Measurements from ENCODE around the gene CLN5.
A peak's percentile ranks its signal among the peaks of the same experiment; 100 is the strongest.

The CLN5 gene

DNA sequence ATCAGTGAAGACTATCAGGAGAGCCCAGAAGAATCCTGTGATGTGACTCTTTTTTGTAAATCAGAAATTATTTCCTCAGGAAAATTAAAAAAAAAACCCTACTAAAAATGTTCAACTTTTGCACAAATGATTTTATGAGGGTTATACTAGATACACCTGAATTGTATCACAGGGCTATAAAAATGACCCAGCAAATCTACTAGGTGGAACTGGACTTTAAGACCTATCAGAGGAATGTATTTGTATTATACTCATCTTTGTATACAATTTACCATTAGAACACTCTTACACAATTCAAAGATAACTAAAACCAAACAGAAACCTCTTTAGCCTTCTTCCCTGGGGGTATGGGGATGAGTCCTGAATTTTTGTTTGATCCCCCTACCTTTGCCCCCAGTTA, 27.9 kb downstream of the CLN5 start:
- DNase-seq (ENCODE audit: low spot score) = no peak

DNA sequence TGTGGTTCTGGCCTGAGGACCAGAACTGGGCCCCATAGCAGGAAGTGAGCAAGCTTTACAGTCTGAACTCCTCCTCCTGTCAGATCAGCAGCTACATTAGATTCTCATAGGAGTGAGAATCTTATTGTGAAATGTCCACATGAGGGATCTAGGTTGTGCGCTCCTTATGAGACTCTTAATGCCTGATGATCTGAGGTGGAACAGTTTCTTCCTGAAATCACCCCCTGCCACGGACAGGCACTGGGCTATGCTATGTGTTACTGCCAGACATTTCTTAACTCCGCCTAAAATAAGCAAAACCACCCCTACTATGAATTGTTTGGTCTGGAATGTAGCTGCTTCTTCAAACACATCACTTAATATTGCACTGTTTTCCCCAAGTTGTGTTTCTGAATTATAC, 30.5 kb downstream of the CLN5 start:
- no peak for DNase-seq (ENCODE audit: low spot score)

DNA sequence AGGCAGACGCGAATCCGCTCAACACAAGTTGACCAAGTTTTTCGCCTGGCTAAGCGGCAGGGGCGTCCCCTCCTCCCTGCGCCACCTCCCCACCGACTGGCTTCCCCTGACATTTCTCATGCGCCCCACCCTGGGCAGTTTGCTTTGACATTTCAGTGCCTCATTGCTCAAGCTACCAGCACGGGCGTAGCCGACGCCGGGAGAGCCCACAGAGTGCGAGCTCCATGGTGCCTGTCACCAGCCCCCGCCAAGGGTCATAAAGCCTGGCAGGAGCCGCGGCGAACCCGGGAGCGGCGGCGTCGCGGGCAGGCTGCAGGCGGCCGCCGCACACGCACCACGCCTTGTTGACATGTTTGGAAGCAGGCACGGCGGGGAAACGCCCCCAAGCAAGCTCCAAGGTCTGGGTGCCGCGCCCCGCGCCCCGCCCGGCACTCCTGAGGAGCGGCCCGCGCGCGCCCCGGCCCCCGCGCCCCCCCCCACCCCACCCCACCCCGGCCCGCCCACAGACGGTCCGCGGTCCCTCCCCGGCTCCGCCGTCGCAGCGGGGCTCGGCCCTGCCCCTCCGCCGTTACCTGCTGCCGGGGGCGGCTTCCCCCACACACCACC, 34.5 kb downstream of the CLN5 start:
- DNase-seq (ENCODE audit: low spot score) = peak; percentile 83

DNA sequence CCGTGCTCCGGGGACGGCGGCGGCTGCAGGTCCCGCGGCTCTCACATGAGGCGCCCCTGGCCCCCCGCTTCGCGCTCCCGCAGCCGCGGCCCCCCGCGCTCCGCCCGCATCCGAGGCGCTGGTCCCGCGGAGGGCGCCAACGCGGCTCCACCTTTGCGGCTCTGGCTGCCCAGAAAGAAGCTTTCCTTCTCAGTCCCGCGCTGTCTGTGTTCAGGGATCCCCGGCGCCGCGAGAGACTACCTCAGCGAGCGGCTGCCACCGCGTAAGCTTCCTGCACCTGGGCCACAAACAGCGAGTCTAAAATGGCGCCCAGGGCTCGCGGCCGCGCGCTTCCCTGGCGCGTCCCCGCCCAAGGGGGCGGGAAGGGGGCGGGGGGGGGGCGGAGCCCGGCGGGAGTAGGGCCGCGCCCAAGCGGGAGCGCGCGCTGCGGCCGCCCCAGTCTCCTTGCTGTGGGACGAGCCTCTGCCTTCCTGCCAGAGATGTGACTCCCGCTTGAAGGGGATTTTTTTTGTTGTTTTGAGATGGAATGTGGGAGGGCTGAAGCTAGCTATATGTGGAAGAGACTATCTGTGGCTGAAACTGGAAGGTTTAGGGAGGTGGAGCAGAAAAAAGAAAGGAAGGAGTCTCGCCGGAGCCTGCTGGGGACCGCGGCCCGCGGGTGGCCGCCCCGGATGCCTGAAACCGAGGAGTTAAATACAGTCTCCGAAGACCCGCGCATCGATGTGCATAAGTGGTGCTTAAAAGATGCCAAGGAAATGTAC, 35.2 kb downstream of the CLN5 start, which contains the start of gene FBXL3:
Gene FBXL3 (minus strand): TSS at position 299 of the 761 bp plus-strand sequence. CDS start 5,299 bp downstream, outside the sequence.
- DNase-seq (ENCODE audit: low spot score) = peak; percentile 94

DNA sequence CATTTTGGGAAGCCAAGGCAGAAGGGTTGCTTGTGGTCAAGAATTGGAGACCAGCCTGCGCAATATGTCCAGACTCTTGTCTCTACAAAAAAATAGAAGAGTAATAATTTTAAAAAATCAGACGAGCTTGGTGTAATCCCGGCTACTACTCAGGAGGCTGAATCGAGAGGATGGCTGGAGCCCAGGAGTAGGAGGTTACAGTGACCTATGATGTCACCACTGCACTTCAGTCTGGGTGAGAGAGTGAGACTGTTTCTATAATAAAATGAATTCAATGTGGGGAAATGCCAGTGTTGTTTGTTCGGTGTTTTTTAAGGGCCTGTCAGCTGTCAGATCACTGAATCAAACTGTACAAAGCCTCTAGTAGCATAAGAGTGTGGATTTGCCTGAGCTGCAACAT, 36.3 kb downstream of the CLN5 start:
- no peak for DNase-seq (ENCODE audit: low spot score)

DNA sequence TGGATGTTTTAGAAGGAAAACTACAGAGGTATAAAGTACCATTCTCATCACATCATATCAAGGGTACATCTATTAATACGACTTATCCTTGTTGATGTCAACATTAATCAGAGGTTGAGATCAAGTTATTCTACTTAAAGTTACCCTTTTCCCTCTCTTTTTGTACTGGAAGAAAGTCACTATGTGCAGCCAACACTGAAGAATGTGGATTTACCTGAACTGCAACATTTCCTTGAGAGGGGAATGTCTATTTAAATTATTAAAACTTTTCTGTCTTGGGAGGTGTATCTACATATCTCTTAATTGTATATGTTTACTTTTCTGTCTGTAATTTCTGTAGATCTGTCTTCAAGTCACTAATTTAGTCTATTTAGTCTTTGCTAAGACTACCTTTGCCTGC, 37.6 kb downstream of the CLN5 start:
- DNase-seq (ENCODE audit: low spot score) = no peak

DNA sequence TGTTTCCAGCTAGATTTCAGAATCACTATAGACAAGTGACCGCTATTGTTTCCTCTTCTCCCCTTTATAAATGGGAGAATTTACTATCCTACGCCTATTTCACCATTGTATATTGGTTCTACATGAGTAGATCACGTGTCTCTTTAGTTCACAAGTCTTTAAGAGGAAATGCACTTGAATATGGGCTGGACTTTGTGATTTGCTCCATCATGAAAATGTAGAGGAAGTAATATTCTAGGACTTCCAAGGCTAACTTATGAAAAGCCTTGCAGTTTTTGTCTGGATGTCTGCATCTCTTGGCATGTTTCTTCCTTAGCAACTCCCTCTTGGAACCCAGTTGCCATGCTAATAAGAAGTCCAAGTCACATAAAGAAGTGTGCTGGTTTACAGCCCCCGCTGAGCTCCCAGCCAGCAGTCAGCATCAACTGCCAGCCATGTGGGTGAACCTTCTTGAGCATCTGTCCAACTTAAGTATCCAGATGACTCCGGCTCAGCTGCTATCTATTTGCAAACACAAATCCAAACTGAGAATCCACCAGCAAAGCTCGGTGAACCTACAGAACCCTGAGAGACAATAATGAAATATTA, 39.9 kb downstream of the CLN5 start:
- no peak for DNase-seq (ENCODE audit: low spot score)

DNA sequence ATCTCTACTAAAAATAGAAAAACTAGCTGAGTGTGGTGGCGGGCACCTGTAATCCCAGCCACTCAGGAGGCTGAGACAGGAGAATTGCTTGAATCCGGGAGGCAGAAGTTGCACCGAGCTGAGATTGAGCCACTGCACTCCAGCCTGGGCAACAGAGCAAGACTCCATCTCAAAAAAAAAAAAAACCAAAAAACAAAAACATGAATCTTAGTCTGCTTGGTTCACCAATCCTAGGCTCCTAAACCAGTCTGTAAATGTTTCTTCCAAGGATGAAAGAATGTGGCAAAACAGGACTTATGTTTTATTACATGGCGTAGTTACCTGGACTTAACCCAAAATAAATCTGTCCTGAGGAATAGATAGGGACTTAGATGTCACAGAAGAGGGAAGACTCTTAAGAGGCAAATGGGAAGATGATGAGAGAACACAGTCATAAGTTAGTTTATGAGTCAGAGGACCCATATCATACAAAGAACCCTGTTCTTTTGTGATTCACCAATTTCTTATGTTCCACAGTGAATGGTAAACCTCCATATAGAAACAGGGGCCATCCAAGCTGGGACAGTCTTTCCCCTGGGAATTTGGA, 41.9 kb downstream of the CLN5 start:
- no peak for DNase-seq (ENCODE audit: low spot score)

DNA sequence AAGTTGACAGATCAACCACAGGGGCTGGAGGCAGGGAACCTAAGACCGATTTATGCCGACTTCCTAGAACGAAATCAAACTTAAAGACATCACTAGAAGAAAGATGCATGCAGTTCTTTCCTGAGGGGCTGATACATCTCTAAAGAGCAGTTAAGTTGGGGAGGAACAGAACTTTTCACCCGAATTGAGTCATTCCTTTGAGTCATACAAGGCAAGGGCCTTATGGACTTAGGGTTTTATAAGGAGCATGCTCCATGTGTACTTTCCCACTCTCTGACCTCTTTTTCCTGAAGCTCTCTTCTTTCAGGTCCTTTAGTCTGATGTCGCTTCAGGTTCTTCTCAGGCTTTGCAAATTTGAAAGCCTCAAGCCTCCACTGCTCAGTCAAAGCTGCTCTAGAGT, 43.0 kb downstream of the CLN5 start:
- no peak for DNase-seq (ENCODE audit: low spot score)

DNA sequence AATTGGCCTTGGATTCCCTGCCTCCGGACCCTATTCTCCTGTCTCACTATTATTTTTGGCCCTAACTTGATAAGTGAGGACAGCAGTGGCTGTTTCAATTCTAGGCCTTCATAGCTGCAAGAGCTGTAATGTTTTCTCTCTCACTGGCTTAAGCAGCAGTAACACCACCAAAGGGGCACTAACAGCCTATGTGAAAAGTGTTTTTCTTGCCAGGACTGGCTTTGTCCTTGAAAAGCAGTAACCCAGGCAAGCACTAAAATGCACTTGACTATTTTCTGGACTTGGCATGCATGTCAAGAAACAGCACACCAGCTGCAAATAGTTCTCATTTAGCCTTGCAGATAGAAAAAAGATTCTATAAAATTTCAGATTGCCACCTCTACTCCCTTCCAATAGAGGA, 44.4 kb downstream of the CLN5 start:
- no peak for DNase-seq (ENCODE audit: low spot score)

DNA sequence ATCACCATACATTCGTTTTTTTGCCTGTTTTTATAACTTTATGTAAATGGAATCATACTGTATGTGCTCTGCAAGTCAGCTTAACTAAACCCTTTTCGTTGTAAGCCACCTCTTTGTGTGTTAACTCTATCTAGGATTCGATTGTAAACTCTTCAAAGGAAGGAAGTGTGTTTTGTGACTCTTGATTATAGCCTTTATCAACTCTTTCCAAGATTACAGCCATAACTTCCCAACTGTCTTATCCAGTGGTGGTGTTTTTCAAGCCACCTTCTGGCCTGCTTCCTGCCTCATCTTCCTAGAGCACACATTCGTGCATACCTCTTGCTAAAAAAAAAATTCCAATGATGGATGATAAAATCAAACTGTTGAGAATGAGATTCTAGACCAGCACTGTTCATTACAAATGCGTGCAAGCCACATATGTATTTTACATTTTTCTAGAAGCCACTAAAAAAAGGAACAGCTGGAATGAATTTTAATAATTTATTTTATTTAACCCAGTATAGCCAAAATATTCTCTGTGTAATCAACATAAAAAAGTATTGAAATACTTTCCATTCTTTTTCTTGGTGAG, 47.1 kb downstream of the CLN5 start:
- DNase-seq (ENCODE audit: low spot score) = no peak

DNA sequence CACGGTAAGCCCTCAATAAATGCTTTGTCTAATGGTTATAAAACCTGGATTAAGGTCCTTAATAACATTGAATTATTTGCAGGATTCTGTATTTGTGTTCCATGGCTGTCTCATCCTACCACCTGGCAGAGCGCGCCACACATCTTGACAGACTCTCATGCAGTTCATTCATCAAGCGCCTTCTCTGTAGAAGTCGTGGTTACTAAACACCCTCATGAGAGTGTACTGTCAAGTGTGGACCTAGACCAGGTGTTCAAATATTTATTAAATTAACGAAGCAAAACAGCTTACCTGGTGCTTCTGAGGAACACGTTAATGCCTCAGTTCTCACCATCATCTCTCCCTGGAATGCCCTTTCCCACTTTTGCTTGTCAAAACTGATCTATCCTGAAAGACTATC, 48.2 kb downstream of the CLN5 start:
- no peak for DNase-seq (ENCODE audit: low spot score)

DNA sequence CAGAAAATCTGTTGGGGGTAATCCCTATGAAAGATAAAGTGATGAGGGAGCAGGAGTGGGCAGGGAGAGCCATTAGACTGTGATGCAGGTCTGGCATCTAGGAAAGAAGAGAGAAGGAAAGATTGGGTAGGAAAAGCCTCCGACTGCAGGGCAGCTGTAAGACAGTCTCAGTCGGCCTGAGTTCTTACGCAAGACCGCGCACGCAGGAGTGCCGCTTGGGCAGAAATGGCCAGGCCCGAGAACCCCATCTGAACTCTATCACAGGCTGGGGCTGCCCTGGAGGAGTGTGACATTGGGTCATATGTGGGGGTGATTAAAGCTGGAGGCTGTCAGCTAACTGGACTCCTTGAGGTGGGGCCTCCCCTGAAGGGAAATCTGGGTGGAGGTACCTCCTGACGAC, 49.0 kb downstream of the CLN5 start:
- DNase-seq (ENCODE audit: low spot score) = no peak

DNA sequence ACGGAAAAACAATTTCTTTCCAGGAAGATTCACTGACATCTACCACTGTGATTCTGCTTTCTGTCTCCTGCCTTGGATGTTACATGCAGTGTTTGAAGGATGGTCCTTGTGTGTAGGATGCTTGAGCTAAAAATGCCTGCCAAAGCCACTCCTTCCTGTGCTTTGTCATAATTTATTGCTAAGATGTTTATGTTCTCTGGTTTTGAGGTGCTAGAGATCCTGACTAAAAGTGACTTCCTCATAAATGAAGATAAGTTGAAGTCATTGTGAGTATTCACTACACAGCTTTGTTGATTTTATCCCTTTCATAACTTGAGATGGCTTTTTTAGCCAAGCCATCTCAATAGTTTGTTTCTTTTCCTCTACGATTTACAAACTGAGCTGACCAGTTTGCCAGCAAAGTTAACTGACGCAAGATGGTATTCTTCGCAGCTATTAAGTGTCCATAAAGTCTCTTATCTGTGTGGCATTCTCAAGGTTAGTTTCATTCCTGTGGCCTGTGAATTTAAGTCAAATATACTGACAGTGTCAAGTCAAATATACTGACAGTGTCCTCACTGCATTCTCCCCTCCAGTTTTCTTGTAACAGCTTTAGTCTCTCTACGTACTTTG, 50.8 kb downstream of the CLN5 start:
- no peak for DNase-seq (ENCODE audit: low spot score)

DNA sequence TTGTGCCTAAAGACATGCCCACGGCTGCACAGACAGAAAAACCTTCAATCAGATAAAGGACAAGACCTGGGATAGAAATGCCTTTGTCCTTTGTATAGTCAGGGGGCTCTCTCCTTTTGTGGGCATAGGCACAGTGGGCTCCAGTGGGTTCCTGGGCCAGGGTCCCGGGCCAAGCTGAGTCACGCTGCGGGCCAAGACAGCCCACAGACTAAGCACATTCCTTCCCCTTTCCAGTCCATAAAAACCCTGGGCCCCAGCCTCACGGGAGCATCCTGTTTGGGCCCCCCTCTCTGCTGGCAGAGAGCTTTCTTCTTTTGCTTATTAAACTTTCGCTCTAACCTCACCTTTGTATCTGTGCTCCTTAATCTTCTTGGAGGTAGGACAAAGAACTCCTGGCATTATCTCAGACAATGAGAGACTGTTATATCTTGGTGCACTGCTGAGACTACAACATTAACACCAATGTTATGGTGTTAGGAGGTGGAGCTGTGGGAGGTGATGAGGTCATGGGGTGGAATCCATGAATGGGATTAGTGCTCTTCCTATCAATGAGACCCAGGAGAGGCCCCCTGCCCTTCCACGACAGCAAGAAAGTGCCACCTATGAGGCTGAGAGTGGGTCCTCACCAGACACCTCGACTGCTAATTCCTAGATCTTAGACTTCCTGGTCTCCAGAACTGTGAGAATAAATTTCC, 55.9 kb downstream of the CLN5 start:
- DNase-seq (ENCODE audit: low spot score) = no peak

DNA sequence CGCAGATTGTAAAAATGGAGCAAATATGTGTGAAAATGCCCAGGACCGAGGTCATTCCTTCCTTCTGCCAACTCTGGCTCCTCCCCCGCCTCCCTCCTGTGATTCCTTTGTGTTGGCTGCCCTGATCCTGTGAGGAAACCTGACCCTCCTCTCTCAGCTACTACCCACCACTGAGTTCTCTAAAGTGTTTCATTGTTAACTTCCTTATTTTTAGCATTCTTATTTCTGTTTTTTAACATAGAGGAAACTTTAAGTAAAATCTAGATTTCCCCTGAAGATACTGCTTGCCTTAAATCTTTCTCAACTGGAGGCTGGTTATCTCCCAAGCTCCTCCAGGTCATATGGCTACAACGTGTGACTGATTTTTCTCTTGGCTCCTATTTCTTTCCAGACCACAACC, 56.8 kb downstream of the CLN5 start:
- no peak for DNase-seq (ENCODE audit: low spot score)

DNA sequence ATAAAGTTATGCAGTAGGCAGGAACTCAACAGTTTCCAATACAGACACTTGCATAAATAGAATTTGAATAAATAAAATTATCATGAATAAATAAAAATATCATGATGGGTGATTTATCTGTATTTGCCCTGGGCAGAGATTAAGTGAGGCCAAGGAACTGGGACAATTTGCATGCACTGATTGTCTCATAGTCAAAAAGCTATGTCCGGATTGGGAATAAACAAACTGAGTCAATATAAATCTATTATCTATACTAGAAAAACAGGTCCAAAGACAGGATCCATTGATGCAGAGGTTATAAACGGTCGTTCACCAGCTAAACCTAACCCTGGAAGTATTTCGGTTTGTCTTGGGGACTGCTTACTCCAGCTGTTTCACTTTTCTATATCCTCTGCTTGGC, 61.3 kb downstream of the CLN5 start:
- DNase-seq (ENCODE audit: low spot score) = no peak

Measured in left forelimb (tissue), 1 donor.